UCSD-AML1 (cell line): Measurements from ENCODE around the gene PRR23B.

Source experiments
- DNase-seq: peaks from one replicate; lab custom pipeline; 2025; ENCODE audit not compliant: unreplicated experiment; lab: John Stamatoyannopoulos, UW

Gene PRR23B

GRCh38 chr3:138975351-138975750, 45.4 kb downstream of the PRR23B start:
- DNase-seq: no peak

- DNase-seq: no peak
Observed at GRCh38 chr3:138974462-138974861, 46.3 kb downstream of the PRR23B start.

- DNase-seq: no peak
Observed at GRCh38 chr3:138972941-138973340, 47.8 kb downstream of the PRR23B start.

- no peak for DNase-seq
Observed at GRCh38 chr3:138971766-138972320, 48.9 kb downstream of the PRR23B start.
